ENCODE results near the gene NENF. TPM values are rescaled to one million over a fixed set of nuclear protein-coding genes. Genes with fewer than 3 reads are reported as not detected.

NENF gene
- total and polyA plus RNA-seq, 2 donors (not counting 1 experiment from before 2014, with no cell fraction given) = 33.3 to 58.1 TPM

DNA sequence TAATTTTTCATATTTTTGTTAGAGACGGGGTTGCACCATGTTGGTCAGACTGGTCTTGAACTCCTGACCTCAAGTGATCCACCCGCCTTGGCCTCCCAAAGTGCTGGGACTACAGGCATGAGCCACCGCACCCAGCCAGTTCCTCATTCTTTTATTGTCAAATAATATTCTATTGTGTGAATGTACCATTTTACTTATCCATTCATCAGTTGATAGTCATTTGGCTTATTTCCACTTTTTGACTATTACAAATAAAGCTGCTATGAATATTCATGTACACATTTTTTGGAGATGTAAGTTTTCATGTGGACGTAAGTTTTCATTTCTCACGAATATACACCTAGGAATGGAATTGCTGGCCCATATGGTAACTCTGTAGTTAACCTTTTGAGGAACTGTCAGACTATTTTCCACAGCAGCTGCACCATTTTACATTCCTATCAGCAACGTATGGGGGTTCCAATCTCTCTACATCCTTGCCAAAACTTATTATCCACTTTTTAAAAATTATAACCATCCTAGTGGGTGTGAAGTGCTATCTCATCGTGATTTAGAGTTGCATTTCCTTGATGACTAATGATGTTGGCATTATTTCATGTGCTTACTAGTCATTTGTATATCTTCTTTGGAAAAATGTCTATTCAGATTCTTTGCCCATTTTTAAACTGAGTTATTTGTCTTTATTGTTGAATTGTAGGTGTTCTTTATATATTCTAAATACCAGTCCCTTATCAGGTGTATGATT is 30.7 kb upstream of the NENF start:
- H3K4me2 ChIP-seq (ENCODE audit: extremely low read depth, insufficient read depth, low read length) = no peak overlapping the region
- H2AFZ ChIP-seq (ENCODE audit: low read length) = no peak overlapping the region
- no peak overlapping the region for H3K9ac ChIP-seq (ENCODE audit: insufficient read depth, low read length)
- H3K9me3 ChIP-seq (ENCODE audit: control insufficient read depth, insufficient read depth, low read depth, low read length) = no peaks in the 10 kb centered on the region
- H3K36me3 ChIP-seq (ENCODE audit: control insufficient read depth, insufficient read depth, low read length) = peaks cover 1% of the 10 kb centered on the region
- no peaks in the 10 kb centered on the region for H4K20me1 ChIP-seq (ENCODE audit: control insufficient read depth, extremely low read depth, insufficient read depth, low read length)
- no peaks in the 10 kb centered on the region for H3K27me3 ChIP-seq (ENCODE audit: control insufficient read depth, insufficient read depth, low read length)
- H3K4me1 ChIP-seq (ENCODE audit: control insufficient read depth, extremely low read depth, insufficient read depth, low read length) = peaks cover 2% of the 10 kb centered on the region
- H3K4me3 ChIP-seq (replicated peaks in 1 of 4; ENCODE audit: control extremely low read depth in 1 of 4, insufficient read depth in 1 of 4, low read depth in 3 of 4, low read length in 4 of 4) = no peak overlapping the region
- peak; percentile 58 to 65 for DNase-seq (ENCODE audit: low read depth in 2 of 2)
- no peaks in the 10 kb centered on the region for H3K79me2 ChIP-seq (ENCODE audit: control insufficient read depth, insufficient read depth, low read length)
- no peak overlapping the region for H3K27ac ChIP-seq (ENCODE audit: insufficient read depth, low read length)
- TF ChIP-seq CTCF (conservative IDR thresholded peaks at IDR 0.05 in 1 of 2, IDR thresholded peaks at IDR 0.05 in 1 of 2; ENCODE audit: low read depth in 1 of 2, low read length in 2 of 2) = no peak
- no peak for TF ChIP-seq EZH2 (IDR thresholded peaks at IDR 0.05; ENCODE audit: low read length, missing control alignments)

- no peak overlapping the region for H2AFZ ChIP-seq (ENCODE audit: low read length)
- H4K20me1 ChIP-seq (ENCODE audit: control insufficient read depth, extremely low read depth, insufficient read depth, low read length) = no peaks in the 10 kb centered on the region
- H3K27me3 ChIP-seq (ENCODE audit: control insufficient read depth, insufficient read depth, low read length) = no peaks in the 10 kb centered on the region
- no peak overlapping the region for H3K27ac ChIP-seq (ENCODE audit: insufficient read depth, low read length)
- no peaks in the 10 kb centered on the region for H3K9me3 ChIP-seq (ENCODE audit: control insufficient read depth, insufficient read depth, low read depth, low read length)
- peak in 1 of 2 donors; percentile 2 for DNase-seq (ENCODE audit: low read depth in 2 of 2)
- no peaks in the 10 kb centered on the region for H3K79me2 ChIP-seq (ENCODE audit: control insufficient read depth, insufficient read depth, low read length)
- no peak overlapping the region for H3K4me3 ChIP-seq (replicated peaks in 1 of 4; ENCODE audit: control extremely low read depth in 1 of 4, insufficient read depth in 1 of 4, low read depth in 3 of 4, low read length in 4 of 4)
- H3K4me1 ChIP-seq (ENCODE audit: control insufficient read depth, extremely low read depth, insufficient read depth, low read length) = peaks cover 2% of the 10 kb centered on the region
- H3K36me3 ChIP-seq (ENCODE audit: control insufficient read depth, insufficient read depth, low read length) = peaks cover 1% of the 10 kb centered on the region
- H3K4me2 ChIP-seq (ENCODE audit: extremely low read depth, insufficient read depth, low read length) = no peak overlapping the region
- no peak overlapping the region for H3K9ac ChIP-seq (ENCODE audit: insufficient read depth, low read length)
- TF ChIP-seq EZH2 (IDR thresholded peaks at IDR 0.05; ENCODE audit: low read length, missing control alignments) = no peak
- no peak for TF ChIP-seq CTCF (conservative IDR thresholded peaks at IDR 0.05 in 1 of 2, IDR thresholded peaks at IDR 0.05 in 1 of 2; ENCODE audit: low read depth in 1 of 2, low read length in 2 of 2)
Measured at GRCh38 chr1:212402666-212403321, 29.9 kb upstream of the NENF start.

- Histone ChIP-seq H3K4me2 (ENCODE audit: extremely low read depth, insufficient read depth, low read length) (no peak overlapping the region), H3K36me3 (ENCODE audit: control insufficient read depth, insufficient read depth, low read length) (peaks cover 8% of the 10 kb centered on the region), H3K4me3 (replicated peaks in 1 of 4; ENCODE audit: control extremely low read depth in 1 of 4, insufficient read depth in 1 of 4, low read depth in 3 of 4, low read length in 4 of 4) (no peak overlapping the region), H3K27me3 (ENCODE audit: control insufficient read depth, insufficient read depth, low read length) (no peaks in the 10 kb centered on the region), H3K79me2 (ENCODE audit: control insufficient read depth, insufficient read depth, low read length) (no peaks in the 10 kb centered on the region), H3K9me3 (ENCODE audit: control insufficient read depth, insufficient read depth, low read depth, low read length) (no peaks in the 10 kb centered on the region), H3K9ac (ENCODE audit: insufficient read depth, low read length) (no peak overlapping the region), H2AFZ (ENCODE audit: low read length) (no peak overlapping the region), H4K20me1 (ENCODE audit: control insufficient read depth, extremely low read depth, insufficient read depth, low read length) (no peaks in the 10 kb centered on the region), H3K4me1 (ENCODE audit: control insufficient read depth, extremely low read depth, insufficient read depth, low read length) (no peaks in the 10 kb centered on the region), H3K27ac (ENCODE audit: insufficient read depth, low read length) (no peak overlapping the region)
- no peak for TF ChIP-seq CTCF (conservative IDR thresholded peaks at IDR 0.05 in 1 of 2, IDR thresholded peaks at IDR 0.05 in 1 of 2; ENCODE audit: low read depth in 1 of 2, low read length in 2 of 2)
- TF ChIP-seq EZH2 (IDR thresholded peaks at IDR 0.05; ENCODE audit: low read length, missing control alignments) = no peak
- DNase-seq (ENCODE audit: low read depth in 2 of 2) = no peak
Measured at GRCh38 chr1:212410231-212410820, 22.4 kb upstream of the NENF start.
